Measurements from ENCODE around the gene JAZF1.
"Not testable (repeated sequence)": the region's sequence is repeated elsewhere in the genome, so short reads cannot be mapped to it uniquely, and the experiment has no call there.

JAZF1 gene

GRCh38 chr7:27940341-27940740 is 240.3 kb downstream of the JAZF1 start:
- DNase-seq (ENCODE audit: low spot score), result no peak

GRCh38 chr7:27939893-27940292 is 240.7 kb downstream of the JAZF1 start:
- DNase-seq (ENCODE audit: low spot score), result no peak

DNA sequence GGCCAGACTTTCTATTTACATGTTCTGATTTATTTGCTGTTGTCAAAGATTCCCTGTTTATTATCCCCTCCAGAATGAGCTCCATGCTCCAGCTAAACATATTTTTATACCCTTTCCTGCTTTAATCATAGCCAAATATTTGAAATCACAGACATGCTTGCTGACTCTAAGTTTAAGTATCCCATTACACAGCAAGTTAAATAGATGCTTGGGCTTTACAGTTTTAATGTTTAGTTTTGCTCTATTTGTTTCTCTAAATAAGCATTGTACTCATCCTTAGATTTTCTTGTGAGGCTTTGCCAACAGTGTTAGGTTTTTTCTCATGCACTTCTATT is 243.9 kb downstream of the JAZF1 start:
- DNase-seq (ENCODE audit: low spot score), result no peak

GRCh38 chr7:27936047-27936767 is 244.4 kb downstream of the JAZF1 start:
- no peak for DNase-seq (ENCODE audit: low spot score)

DNA sequence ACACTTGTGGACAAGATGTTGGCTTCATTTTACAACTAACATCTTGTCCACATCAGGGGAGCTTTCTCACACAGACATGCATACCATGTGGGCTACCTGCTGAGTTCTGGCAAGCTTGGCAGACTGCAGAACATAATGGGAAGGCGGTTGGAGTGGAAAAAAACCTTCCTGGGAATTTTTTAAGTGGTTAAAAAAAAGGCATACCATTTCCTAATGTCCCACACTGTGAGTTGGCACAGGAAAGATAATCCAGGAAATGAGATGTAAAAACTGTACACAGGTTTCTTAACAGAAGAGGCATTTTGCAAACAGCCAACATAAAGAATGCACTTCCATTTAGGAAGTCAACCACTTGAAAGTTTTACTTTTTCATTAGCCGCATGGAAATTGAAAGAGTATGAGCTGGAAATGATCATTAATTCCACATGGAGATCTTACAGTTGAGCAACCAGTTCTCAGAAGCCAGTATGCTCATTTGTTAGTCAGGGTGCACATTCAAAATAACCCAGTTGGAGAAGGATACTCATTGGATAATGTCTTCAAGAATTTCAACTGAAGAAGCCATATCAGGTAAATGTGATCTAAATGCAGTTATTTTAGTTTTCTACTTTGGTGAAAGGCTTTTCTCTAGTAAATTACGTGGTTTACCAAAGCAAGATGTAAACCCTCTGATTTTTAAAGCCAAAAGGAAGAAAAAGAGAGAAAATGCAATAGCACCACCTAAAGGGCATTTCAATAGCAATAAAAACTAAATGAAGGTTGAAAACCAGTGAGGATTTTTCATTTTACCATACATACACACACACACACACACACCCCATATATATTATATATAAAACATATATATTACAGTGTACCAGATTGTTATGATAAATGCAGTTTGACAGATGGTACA is 246.7 kb downstream of the JAZF1 start:
- DNase-seq (ENCODE audit: low spot score), result no peak

DNA sequence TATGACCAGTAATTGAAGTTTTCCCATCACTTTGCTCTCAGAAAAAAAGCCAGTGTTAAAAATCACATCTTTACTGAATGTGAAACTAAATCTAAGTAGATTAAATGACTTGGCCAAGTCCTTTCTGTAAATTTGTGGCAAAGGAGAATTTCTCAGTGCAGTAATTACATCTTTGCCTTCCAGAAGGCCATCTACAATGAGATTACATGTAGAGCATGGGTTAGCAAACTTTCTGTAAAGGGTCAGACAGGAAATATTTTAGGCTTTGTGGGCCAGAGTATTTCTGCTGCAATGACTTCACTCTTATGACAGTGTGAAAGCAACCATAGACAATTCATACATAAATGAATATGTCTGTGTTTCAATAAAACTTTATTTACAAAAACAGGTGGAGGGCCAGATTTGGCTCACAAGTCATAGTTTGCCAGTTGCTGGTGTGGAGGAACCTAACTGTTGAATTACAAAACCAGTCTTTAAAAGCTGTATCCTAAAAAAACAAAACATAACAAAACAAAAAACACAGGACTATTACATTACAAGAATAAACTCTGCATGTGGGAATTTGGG is 249.6 kb downstream of the JAZF1 start:
- DNase-seq (ENCODE audit: low spot score), result no peak

DNA sequence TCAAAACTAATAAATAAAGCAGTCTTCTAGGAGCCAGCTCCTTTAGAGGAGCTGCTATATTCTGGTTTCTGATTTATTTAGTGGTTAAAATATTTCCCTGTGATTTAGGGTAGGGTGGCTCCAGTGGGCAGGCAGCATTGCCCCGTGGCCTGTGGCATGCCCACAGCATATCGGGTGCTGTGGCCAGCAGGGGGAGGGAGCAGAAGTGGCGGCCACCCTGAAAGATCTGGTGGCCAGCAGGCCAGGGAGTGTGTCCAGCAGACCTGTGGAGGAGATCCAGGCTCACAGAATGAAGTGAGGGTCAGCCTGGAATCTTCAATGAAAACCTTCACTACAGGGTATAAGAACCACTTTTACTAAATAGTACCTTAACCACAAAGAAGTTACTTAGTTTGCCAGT is 251.5 kb downstream of the JAZF1 start:
- no peak for DNase-seq (ENCODE audit: low spot score)

DNA sequence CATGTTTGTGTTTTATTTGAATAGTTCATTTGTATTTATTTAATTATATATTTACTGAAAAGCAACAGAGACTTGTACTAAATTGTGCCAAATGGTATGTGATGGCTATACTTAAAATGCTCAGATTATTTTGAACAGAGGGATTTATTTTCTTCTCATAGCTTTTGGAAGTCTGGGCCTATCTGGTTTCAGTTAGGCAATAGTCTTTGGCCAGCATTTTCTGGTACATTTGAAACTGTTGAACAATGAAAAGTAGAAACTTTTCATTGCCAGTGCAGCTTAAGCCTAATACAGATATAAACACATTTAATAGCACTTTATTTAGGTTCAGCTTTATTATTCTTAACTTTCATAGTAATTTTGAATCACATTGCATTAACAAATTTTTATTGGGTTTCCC is 252.6 kb downstream of the JAZF1 start:
- no peak for DNase-seq (ENCODE audit: low spot score)

DNA sequence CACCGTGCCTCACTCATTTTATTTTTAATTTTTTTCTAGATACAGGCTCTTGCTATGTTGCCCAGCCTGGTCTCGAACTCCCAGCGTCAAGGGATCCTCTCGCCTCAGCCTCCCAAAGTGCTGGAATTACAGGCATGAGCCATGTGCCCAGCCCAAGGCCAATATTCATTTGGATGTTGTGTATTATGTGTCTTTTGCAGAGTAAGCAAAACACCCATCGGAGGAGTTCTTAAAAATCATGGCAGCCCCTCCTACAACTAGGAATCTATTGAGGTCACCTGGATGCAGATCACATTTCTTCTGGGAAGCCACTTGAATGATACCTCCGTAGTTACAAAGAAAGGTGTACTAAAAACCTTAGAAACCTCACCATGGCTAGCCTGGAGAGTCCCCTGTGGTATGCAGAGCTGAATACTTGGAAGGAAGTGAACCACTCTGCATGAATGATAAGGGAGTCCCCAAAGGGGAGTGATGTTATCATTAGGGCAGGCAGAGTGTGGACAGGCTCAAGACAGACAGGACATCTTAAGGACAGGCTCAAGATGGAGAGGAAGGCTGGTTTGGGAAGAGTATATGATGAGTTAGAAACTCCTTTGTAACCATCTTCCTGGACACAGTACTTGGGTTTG is 254.9 kb downstream of the JAZF1 start:
- no peak for DNase-seq (ENCODE audit: low spot score)

GRCh38 chr7:27923642-27923980 is 257.0 kb downstream of the JAZF1 start:
- DNase-seq (ENCODE audit: low spot score), result no peak

- DNase-seq (ENCODE audit: low spot score), result no peak
Observed at GRCh38 chr7:27922907-27923641, 257.5 kb downstream of the JAZF1 start.

GRCh38 chr7:27922389-27922788 is 258.2 kb downstream of the JAZF1 start:
- DNase-seq (ENCODE audit: low spot score), result not testable (repeated sequence)

DNA sequence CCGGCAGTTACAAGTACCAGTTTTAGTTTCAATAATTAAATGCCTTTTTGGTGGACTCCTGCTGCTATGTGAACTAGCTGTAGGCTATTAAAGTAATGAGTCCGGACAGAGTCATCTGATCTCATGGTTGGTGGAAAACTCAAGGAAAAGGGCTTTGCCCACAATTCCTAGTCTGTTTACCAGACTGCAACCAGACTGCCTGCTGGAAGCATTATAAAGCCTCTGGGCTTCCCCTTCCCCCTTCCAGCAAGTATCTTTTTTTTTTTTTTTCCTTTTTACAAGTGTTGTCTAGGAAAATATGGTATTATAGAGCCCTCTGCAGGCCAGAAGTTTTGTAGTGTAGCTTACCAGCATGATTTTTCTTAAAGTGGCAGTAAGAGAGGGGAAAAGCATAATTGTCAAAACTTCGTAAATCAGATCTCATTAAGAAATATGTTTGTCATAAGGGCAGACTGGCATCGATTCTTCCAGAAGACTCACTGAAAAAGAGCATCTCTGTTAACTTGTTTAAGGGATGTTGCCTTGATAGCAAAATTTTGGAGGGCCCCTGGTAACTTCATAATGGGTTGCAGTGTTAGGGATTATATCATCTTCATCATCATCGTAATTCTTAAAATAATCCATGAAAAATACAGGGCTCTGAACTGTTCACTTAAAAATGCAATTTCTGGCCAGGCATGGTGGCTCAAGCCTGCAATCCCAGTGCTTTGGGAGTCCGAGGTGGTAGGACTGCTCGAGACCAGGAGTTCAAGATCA is 259.3 kb downstream of the JAZF1 start:
- peak; percentile 53 for DNase-seq (ENCODE audit: low spot score)

GRCh38 chr7:27920281-27920946 is 260.2 kb downstream of the JAZF1 start:
- no peak for DNase-seq (ENCODE audit: low spot score)

- no peak for DNase-seq (ENCODE audit: low spot score)
Observed at GRCh38 chr7:27918503-27918902, 262.1 kb downstream of the JAZF1 start.

DNA sequence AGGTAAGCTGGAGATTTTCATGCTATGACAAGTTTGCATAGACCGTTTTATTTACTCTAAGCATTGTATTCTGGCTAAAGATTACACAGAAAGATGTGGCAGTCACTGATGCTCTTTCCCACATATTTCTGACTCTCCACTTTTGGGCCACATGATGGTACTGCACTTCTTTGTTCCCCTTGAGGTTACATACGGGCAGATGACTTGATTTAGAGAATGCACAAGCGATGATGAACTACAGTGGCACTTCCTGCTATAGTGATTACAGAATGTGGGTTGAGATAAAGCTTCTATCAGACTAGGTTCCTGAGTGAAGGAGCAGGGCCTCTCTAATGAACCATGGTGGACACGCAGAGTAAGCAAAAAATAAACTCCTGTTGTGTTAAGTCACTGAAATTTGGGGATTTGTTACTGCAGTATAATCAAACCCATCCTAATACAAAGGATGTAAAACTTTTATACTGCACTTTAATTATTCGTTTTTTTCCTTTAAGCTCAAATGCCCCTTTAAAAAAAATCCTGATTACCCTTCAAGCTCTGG is 262.8 kb downstream of the JAZF1 start:
- DNase-seq (ENCODE audit: low spot score), result no peak

GRCh38 chr7:27917119-27917518 is 263.5 kb downstream of the JAZF1 start:
- no peak for DNase-seq (ENCODE audit: low spot score)

GRCh38 chr7:27916372-27916771 is 264.2 kb downstream of the JAZF1 start:
- DNase-seq (ENCODE audit: low spot score), result no peak

- DNase-seq (ENCODE audit: low spot score), result no peak
Observed at GRCh38 chr7:27914409-27914808, 266.2 kb downstream of the JAZF1 start.

GRCh38 chr7:27912751-27913150 is 267.8 kb downstream of the JAZF1 start:
- DNase-seq (ENCODE audit: low spot score), result no peak

DNA sequence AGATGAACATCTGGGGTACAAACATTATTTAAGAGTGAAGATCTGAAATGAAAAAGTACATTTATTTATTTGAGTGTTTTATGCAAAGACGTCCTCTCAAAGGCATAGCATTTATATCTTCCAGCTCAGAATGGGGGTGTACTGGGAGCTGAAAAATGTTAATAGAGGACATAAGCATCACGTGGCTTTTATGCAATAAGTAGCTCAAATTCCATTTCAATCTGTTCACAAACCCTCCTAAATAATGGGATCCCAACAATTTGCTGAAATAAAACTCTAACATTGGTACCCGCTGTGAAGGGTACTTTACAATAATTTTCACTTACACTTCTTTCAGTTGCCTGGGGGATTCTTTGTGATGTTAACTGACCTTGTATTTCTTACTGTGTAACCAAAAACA is 268.7 kb downstream of the JAZF1 start:
- DNase-seq (ENCODE audit: low spot score), result no peak

Data from AG08396 (cell line).